H9 (cell line): Measurements from ENCODE around the gene GRB2. TPM values are rescaled to one million over a fixed set of nuclear protein-coding genes. Genes with fewer than 3 reads are reported as not detected.

Experiments
- DNase-seq: peaks from one replicate; pipeline ENCODE4 v3.0.0-alpha.2; 2017
- H2AFZ ChIP-seq: one replicate; pipeline ENCODE4 v1.6.1; 2013; ENCODE audit warnings: mild to moderate bottlenecking, low read length, control low read depth, moderate library complexity
- H2AK5ac ChIP-seq: 2 replicates; pipeline ENCODE4 v1.6.1; 2013; ENCODE audit warnings: low read length, control low read depth, mixed read lengths; ENCODE audit not compliant: insufficient read length
- H2BK120ac ChIP-seq: one replicate; pipeline ENCODE4 v1.6.1; 2013; ENCODE audit warnings: low read depth, mild to moderate bottlenecking, low read length, control low read depth, inconsistent platforms; ENCODE audit not compliant: poor library complexity, severe bottlenecking
- H2BK12ac ChIP-seq: 2 replicates; pipeline ENCODE4 v1.6.1; 2013; ENCODE audit warnings: low read length, control low read depth, mixed read lengths, low read depth; ENCODE audit not compliant: insufficient read length
- H2BK15ac ChIP-seq: 2 replicates; pipeline ENCODE4 v1.6.1; 2013; ENCODE audit warnings: low read depth, low read length, control low read depth
- H2BK20ac ChIP-seq: one replicate; pipeline ENCODE4 v1.6.1; 2013; ENCODE audit warnings: low read depth, mild to moderate bottlenecking, low read length, control low read depth, inconsistent platforms; ENCODE audit not compliant: poor library complexity, severe bottlenecking
- H2BK5ac ChIP-seq: 2 replicates; pipeline ENCODE4 v1.6.1; 2013; ENCODE audit warnings: low read length, control low read depth, mixed read lengths; ENCODE audit not compliant: insufficient read length
- H3K14ac ChIP-seq: 2 replicates; pipeline ENCODE4 v1.6.1; 2013; ENCODE audit warnings: low read length, control low read depth; ENCODE audit not compliant: insufficient read depth
- H3K18ac ChIP-seq: 2 replicates; pipeline ENCODE4 v1.6.1; 2013; ENCODE audit warnings: low read depth, mild to moderate bottlenecking, mixed read lengths, low read length, control low read depth; ENCODE audit not compliant: insufficient read length
- H3K23ac ChIP-seq: 2 replicates; pipeline ENCODE4 v1.6.1; 2013; ENCODE audit warnings: low read length, control low read depth, mixed read lengths, low read depth; ENCODE audit not compliant: insufficient read length
- H3K23me2 ChIP-seq: 2 replicates; pipeline ENCODE4 v1.6.1; 2013; ENCODE audit warnings: low read depth, mild to moderate bottlenecking, mixed read lengths, low read length, control low read depth; ENCODE audit not compliant: insufficient read length, poor library complexity, severe bottlenecking
- H3K27ac ChIP-seq: 2 replicates; pipeline ENCODE4 v1.5.1; 2013; ENCODE audit warnings: low read length, control low read depth, mixed read lengths, low read depth; ENCODE audit not compliant: insufficient read length
- H3K27me3 ChIP-seq: 2 replicates; pipeline ENCODE4 v1.6.1; 2013; ENCODE audit warnings: low read length, control low read depth, inconsistent platforms; ENCODE audit not compliant: insufficient read depth
- H3K4ac ChIP-seq: 2 replicates; pipeline ENCODE4 v1.6.1; 2013; ENCODE audit warnings: low read depth, mild to moderate bottlenecking, control low read depth, inconsistent platforms, low read length, moderate library complexity
- H3K4me1 ChIP-seq: 2 replicates; pipeline ENCODE4 v1.6.1; 2013; ENCODE audit warnings: low read length, control low read depth, inconsistent platforms; ENCODE audit not compliant: insufficient read depth
- H3K4me2 ChIP-seq: 2 replicates; pipeline ENCODE4 v1.6.1; 2013; ENCODE audit warnings: low read length, control low read depth, mixed read lengths; ENCODE audit not compliant: insufficient read length, insufficient read depth
- H3K56ac ChIP-seq: 2 replicates; pipeline ENCODE4 v1.6.1; 2013; ENCODE audit warnings: low read depth, mild to moderate bottlenecking, mixed read lengths, low read length, control low read depth; ENCODE audit not compliant: insufficient read length
- H3K79me1 ChIP-seq: 2 replicates; pipeline ENCODE4 v1.6.1; 2013; ENCODE audit warnings: low read depth, mild to moderate bottlenecking, moderate library complexity, low read length, control low read depth, inconsistent platforms; ENCODE audit not compliant: insufficient read depth, poor library complexity, severe bottlenecking
- H3K79me2 ChIP-seq: 2 replicates; pipeline ENCODE4 v1.6.1; 2013; ENCODE audit warnings: low read length, control low read depth, inconsistent platforms; ENCODE audit not compliant: insufficient read depth
- H3K9ac ChIP-seq: 2 replicates; pipeline ENCODE4 v1.6.1; 2013; ENCODE audit warnings: low read length, control low read depth, mixed read lengths; ENCODE audit not compliant: insufficient read length; ENCODE audit errors: extremely low read depth
- H3K9me3 ChIP-seq: one replicate; pipeline ENCODE4 v1.6.1; 2013; ENCODE audit warnings: low read depth, low read length, inconsistent platforms; ENCODE audit not compliant: control insufficient read depth
- H3T11ph ChIP-seq: one replicate; pipeline ENCODE4 v1.6.1; 2013; ENCODE audit warnings: mild to moderate bottlenecking, low read length, control low read depth, inconsistent platforms
- H4K20me1 ChIP-seq: one replicate; pipeline ENCODE4 v1.6.1; 2013; ENCODE audit not compliant: control insufficient read depth, insufficient read length, insufficient read depth
- H4K5ac ChIP-seq: 2 replicates; pipeline ENCODE4 v1.6.1; 2013; ENCODE audit warnings: low read depth, mild to moderate bottlenecking, mixed read lengths, low read length, control low read depth; ENCODE audit not compliant: insufficient read length
- H4K8ac ChIP-seq: replicated peaks from 2 replicates; pipeline ENCODE4 v1.6.1; 2013; ENCODE audit warnings: low read length, control low read depth, mixed read lengths, low read depth; ENCODE audit not compliant: insufficient read length
- H4K91ac ChIP-seq: 2 replicates; pipeline ENCODE4 v1.6.1; 2013; ENCODE audit warnings: low read depth, mild to moderate bottlenecking, moderate library complexity, mixed read lengths, low read length, control low read depth; ENCODE audit not compliant: insufficient read length
- H3K27ac Mint-ChIP-seq, 3 experiments: 2 replicates in 2 of 3; 3 replicates in 1 of 3; pipeline ENCODE4 v1.8.0; 2020 to 2021; ENCODE audit warnings: mixed read lengths in 3 of 3, mild to moderate bottlenecking in 1 of 3, moderate library complexity in 1 of 3
- H3K27me3 Mint-ChIP-seq: 2 replicates; pipeline ENCODE4 v1.8.0; 2021; ENCODE audit warnings: low read depth, mild to moderate bottlenecking, moderate library complexity, mixed read lengths
- H3K36me3 Mint-ChIP-seq, 3 experiments: 2 replicates in 2 of 3; 3 replicates in 1 of 3; pipeline ENCODE4 v1.8.0; 2020 to 2021; ENCODE audit warnings: low read depth in 3 of 3, mixed read lengths in 3 of 3; ENCODE audit not compliant: insufficient read depth in 1 of 3
- H3K4me1 Mint-ChIP-seq, 2 experiments: 2 replicates each; pipeline ENCODE4 v1.8.0; 2020; ENCODE audit warnings: mixed read lengths in 2 of 2
- H3K4me3 Mint-ChIP-seq, 2 experiments: 2 replicates in 1 of 2; 3 replicates in 1 of 2; pipeline ENCODE4 v1.8.0; 2020 to 2021; ENCODE audit warnings: mild to moderate bottlenecking in 2 of 2, mixed read lengths in 2 of 2, moderate library complexity in 1 of 2
- H3K9me3 Mint-ChIP-seq, 2 experiments: 2 replicates in 1 of 2; 3 replicates in 1 of 2; pipeline ENCODE4 v1.8.0; 2020; ENCODE audit warnings: mild to moderate bottlenecking in 2 of 2, mixed read lengths in 2 of 2, moderate library complexity in 1 of 2
- CTCF ChIP-seq: fragments of 200-600 bp; sonication (generic); conservative IDR thresholded peaks from 3 replicates; pipeline ENCODE4 v1.8.0; 2021; ENCODE audit warnings: antibody characterized with exemption, mild to moderate bottlenecking
- WGBS: extraction: QIAGEN DNeasy Blood & Tissue Kit; methylation state at CpG from one replicate; pipeline ENCODE4 v1.1.7; 2013; ENCODE audit warnings: missing lambda C conversion rate, low lambda C conversion rate, mixed read lengths; ENCODE audit not compliant: insufficient read length; ENCODE audit errors: extremely low coverage; 5-methylcytosine and 5-hydroxymethylcytosine counted together
- total RNA-seq: library from RNA; stranded (reverse); gene quantifications from 2 replicates; pipeline ENCODE4 v1.2.1, GENCODE V29; 2021

GRB2 gene
- total RNA-seq, 1 experiment from 2014 or later: 91.7 TPM

GRCh38 chr17:75445296-75445695 is 39.8 kb upstream of the GRB2 start:
- H3K4ac ChIP-seq: no peak overlapping the region
- H3K4me1 ChIP-seq: no peaks in the 10 kb centered on the region
- TF ChIP-seq CTCF: no peak
- Mint-ChIP-seq H3K27me3 (no peaks in the 10 kb centered on the region; the same call in 1 of the 2 replicates), H3K4me3 (no peak overlapping the region; a peak in 1 of 5 replicates), H3K27ac (no peak overlapping the region), H3K36me3 (no peaks in the 10 kb centered on the region), H3K4me1 (peaks cover 2 to 3% of the 10 kb centered on the region in 2 experiments; a peak in 1 of 4 replicates), H3K9me3 (no peaks in the 10 kb centered on the region)
- H3K9ac ChIP-seq: no peak overlapping the region
- no peak overlapping the region for H2BK5ac ChIP-seq
- H2AK5ac ChIP-seq: no peak overlapping the region
- H2AFZ ChIP-seq: no peak overlapping the region
- H2BK12ac ChIP-seq: no peak overlapping the region
- no peak overlapping the region for H3K23ac ChIP-seq
- H4K20me1 ChIP-seq: no peaks in the 10 kb centered on the region
- no peak overlapping the region for H3K14ac ChIP-seq
- H3K4me2 ChIP-seq: no peak overlapping the region
- no peak overlapping the region for H2BK20ac ChIP-seq
- no peaks in the 10 kb centered on the region for H3K9me3 ChIP-seq
- H4K91ac ChIP-seq: no peak overlapping the region
- no peaks in the 10 kb centered on the region for H3K27me3 ChIP-seq
- H3K27ac ChIP-seq: no peak overlapping the region
- no CpG with 5 or more reads among the region's 3 CpGs for WGBS
- H3K18ac ChIP-seq: no peak overlapping the region
- no peaks in the 10 kb centered on the region for H3K79me1 ChIP-seq
- no peak overlapping the region for H4K5ac ChIP-seq
- no peak overlapping the region for H3K56ac ChIP-seq
- H2BK15ac ChIP-seq: no peak overlapping the region
- H2BK120ac ChIP-seq: no peak overlapping the region
- H3K23me2 ChIP-seq: no peaks in the 10 kb centered on the region
- H4K8ac ChIP-seq: no peak overlapping the region
- H3K79me2 ChIP-seq: no peaks in the 10 kb centered on the region
- no peak for DNase-seq
- no peak overlapping the region for H3T11ph ChIP-seq
